ENCODE results near the gene EMILIN1.
"Not testable (repeated sequence)": the region's sequence is repeated elsewhere in the genome, so short reads cannot be mapped to it uniquely, and the experiment has no call there.

The EMILIN1 gene

DNA sequence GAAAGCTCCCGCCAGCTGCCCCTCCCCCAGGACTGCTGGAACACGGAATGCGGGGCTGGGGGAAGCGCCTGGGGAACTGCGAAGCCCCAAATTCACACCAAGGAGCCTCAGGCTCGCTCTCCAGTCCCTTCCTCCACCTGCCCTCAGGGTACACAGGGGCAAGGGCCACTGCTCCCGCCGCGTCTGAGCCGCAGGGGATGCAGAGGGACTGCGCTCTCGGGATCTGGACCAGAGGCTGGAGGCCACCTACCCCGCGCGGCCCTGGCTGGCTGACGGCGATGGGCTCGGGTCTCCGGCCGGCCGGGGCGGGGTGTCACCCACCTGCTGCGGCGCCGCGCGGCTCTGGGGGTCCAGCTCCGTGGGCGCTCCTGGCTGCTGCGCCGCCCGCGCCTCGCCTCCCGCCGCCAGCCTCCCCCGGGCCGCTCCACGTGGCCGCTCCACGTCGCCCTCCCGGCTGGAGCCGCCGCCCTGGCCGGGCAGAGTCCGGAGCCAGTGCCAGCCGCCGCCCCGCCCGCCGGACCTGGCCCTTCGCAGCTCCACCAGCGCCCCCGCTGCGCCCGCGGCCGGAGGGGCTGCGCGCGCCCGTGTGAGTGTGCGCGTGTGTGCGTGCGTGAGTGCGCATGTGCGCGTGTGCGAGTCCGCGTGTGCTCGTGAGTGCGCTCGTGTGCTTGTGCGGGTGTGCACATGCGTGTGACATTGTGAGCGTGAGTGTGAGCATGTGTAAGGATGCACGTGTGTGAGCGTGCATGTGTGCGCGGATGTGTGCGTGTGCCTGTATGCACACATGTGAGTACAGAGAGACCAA, 40.3 kb downstream of the EMILIN1 start, which contains the start of gene CGREF1:
TSS of gene CGREF1 (minus strand) at position 604 of the 805 bp plus-strand sequence. CDS start 14,762 bp downstream, outside the sequence.
- DNase-seq (ENCODE audit: low read depth), result peak; percentile 9
- TF ChIP-seq, protein P1, sequence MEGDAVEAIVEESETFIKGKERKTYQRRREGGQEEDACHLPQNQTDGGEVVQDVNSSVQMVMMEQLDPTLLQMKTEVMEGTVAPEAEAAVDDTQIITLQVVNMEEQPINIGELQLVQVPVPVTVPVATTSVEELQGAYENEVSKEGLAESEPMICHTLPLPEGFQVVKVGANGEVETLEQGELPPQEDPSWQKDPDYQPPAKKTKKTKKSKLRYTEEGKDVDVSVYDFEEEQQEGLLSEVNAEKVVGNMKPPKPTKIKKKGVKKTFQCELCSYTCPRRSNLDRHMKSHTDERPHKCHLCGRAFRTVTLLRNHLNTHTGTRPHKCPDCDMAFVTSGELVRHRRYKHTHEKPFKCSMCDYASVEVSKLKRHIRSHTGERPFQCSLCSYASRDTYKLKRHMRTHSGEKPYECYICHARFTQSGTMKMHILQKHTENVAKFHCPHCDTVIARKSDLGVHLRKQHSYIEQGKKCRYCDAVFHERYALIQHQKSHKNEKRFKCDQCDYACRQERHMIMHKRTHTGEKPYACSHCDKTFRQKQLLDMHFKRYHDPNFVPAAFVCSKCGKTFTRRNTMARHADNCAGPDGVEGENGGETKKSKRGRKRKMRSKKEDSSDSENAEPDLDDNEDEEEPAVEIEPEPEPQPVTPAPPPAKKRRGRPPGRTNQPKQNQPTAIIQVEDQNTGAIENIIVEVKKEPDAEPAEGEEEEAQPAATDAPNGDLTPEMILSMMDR (IDR thresholded peaks at IDR 0.05; ENCODE audit: insufficient read depth, low read depth, low read length, missing control alignments), result no peak
- peak within 1 kb of the TSS; percentile 52 for H3K4me3 ChIP-seq (ENCODE audit: low read length)

DNA sequence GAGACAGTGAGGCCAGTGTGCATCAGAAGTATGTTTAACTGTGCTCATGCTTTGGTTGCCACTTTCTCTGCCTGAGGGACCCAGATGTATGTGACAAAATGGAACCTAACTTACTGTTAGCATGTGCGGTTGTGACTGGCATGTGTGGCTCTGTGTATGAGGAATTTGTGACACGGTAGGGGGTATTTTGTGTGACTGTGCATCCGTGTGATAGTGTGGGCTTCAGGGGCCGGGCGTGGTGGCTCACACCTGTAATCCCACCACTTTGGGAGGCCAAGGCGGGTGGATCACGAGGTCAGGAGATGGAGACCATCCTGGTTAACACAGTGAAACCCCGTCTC, 40.9 kb downstream of the EMILIN1 start:
- DNase-seq (ENCODE audit: low read depth), result not testable (repeated sequence)
- peak overlapping the region; percentile 38 for H3K4me3 ChIP-seq (ENCODE audit: low read length)

DNA sequence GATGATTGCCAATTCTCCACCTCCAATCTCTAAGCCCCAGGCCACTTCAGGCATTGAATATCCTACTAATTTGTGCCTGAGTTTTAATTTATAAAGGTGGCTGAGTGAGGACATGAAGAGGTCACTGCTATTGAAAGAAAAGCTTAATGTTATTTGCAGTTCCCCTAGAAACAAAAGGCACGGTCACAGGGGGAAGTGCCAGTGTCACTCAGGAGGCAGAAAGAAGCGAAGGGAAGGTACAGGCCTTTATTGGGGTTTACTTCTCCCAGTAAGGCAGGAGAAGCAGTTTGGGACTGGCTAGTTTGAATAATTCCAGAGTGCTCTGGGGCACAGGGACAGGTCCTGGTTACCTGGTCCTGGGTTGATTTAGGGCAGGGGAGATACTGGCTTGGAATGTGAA, 43.5 kb downstream of the EMILIN1 start:
- no peak for DNase-seq (ENCODE audit: low read depth)
- TF ChIP-seq, protein P1 (IDR thresholded peaks at IDR 0.05; ENCODE audit: insufficient read depth, low read depth, low read length, missing control alignments), result no peak
- no peak overlapping the region for H3K4me3 ChIP-seq (ENCODE audit: low read length)

DNA sequence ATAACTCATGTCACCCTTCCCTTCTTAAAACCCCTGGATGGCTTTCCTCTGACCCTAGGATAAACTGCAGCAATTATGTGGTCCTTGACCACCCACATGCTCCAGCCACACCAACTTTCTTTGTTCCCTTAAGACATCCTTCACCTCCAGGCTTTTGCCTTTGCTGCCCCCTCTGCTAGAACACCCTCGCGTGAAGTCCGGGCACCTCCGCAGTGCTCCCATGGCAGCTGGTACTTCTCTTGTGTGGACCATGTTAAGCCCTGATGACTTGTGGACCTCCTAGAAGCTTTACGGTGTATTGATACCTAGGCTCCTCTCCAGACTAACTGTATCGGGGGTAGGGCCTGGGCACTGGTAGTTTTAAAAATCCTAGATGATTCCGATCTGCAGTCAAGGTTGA, 44.4 kb downstream of the EMILIN1 start:
- DNase-seq (ENCODE audit: low read depth), result no peak
- H3K4me3 ChIP-seq (ENCODE audit: low read length), result no peak overlapping the region
- TF ChIP-seq, protein P1 (IDR thresholded peaks at IDR 0.05; ENCODE audit: insufficient read depth, low read depth, low read length, missing control alignments), result no peak

DNA sequence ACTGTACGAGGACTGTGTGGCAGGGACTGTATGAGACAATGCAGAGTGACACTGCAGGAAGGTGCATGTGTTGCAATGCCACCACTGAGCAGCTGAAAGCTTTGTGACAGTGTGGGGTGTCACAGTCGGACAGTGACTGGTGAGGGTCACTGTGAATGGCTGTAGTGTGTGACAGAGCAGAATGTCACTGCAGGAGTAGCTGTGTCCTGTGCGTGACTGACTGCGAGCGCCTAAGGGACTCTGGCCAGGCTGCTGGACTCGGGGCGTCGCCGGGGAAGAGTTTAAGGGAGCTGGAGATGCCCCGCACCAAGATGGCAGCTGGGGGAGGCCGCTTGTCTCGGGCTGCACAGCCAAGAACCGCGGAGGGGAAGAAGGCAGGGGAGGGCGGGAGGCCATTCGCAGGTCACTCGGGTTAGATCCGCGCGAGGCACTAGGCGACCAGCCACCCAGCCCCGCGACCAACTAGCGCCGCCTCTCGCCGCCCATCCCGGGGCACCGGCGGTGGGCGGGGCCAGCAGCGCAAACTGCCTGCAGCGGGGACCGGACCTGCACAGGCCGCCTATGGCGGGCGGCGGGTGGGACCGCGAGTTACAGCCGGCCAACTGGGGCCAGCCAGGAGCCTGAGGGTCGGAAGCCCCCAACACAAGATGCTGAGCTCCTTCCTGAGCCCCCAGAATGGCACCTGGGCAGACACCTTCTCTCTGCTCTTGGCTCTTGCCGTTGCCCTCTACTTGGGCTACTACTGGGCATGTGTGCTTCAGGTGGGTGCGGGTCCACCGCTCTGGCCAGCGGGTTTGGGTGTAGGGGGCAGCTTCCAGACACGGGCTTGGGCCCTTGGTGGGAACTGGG, 45.1 kb downstream of the EMILIN1 start, which contains the start of gene ABHD1:
TSS of gene ABHD1 (plus strand) at position 514 of the 849 bp plus-strand sequence. CDS start at position 648, 134 bp downstream.
- H3K4me3 ChIP-seq (ENCODE audit: low read length), result peak within 1 kb of the TSS; percentile 49
- TF ChIP-seq, protein P1 (IDR thresholded peaks at IDR 0.05; ENCODE audit: insufficient read depth, low read depth, low read length, missing control alignments), result no peak
- peak; percentile 10 for DNase-seq (ENCODE audit: low read depth)

DNA sequence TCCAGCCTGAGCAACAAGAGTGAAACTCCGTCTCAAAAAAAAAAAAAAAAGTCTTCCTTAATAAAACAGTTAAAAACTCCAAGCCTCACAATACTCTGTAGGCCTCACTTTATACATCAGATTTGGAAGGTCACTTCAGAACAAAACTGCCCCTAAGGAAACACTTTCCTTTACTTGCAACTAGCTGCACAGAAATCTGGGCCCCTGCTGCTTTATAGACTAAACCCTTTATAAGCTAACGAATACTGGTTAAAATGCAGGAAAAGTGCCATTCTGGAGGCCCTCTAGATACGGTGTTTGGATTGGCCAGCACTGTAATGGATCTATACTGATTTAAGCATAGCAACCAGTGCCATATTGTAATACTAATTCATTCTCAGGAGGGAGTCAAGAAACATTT, 46.7 kb downstream of the EMILIN1 start:
- H3K4me3 ChIP-seq (ENCODE audit: low read length), result no peak overlapping the region
- DNase-seq (ENCODE audit: low read depth), result no peak
- TF ChIP-seq, protein P1 (IDR thresholded peaks at IDR 0.05; ENCODE audit: insufficient read depth, low read depth, low read length, missing control alignments), result no peak

DNA sequence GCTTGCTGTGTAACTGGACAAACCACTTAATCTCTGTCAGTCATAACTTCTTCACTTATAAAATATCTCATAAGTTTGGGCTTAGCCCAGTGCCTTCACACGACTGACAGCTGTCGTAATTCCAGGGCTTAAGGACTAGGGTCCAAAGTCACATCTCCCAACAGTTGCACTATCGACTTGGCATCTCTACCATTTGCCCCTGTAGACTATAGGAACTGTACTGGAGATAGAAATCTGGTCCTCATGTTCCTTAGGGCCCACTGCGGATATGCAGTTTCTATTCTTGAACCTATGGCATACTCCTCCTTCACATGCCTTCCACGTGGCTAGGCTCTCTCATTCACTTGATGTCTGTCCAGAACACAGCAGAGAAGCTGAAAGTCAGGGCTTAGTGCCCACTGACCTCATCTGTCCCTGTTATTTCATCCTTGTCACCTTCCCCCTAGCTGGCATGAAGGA, 47.9 kb downstream of the EMILIN1 start:
- TF ChIP-seq, protein P1 (IDR thresholded peaks at IDR 0.05; ENCODE audit: insufficient read depth, low read depth, low read length, missing control alignments), result no peak
- no peak for DNase-seq (ENCODE audit: low read depth)
- H3K4me3 ChIP-seq (ENCODE audit: low read length), result no peak overlapping the region
